Loucy (cell line): ENCODE results near the gene IGSF6.

Experiments
- CTCF ChIP-seq: fragments of 200-600 bp; sonication (generic); conservative IDR thresholded peaks from 2 replicates; pipeline ENCODE4 v1.5.1; 2014; ENCODE audit warnings: mild to moderate bottlenecking, antibody characterized with exemption, low read length
- EZH2phosphoT487 ChIP-seq: fragments of 200-600 bp; IDR thresholded peaks from 2 replicates; pipeline ENCODE4 v1.6.1; 2018; ENCODE audit warnings: antibody characterized with exemption, mild to moderate bottlenecking, moderate library complexity, borderline replicate concordance

- no peak for TF ChIP-seq CTCF
- no peak for TF ChIP-seq EZH2phosphoT487
Observed at GRCh38 chr16:21689107-21689506, 36.7 kb upstream of the IGSF6 start.
